ENCODE measurements around the gene KCNQ5.

- TF ChIP-seq POLR2A (IDR thresholded peaks at IDR 0.05): no peak
- TF ChIP-seq, protein P1, sequence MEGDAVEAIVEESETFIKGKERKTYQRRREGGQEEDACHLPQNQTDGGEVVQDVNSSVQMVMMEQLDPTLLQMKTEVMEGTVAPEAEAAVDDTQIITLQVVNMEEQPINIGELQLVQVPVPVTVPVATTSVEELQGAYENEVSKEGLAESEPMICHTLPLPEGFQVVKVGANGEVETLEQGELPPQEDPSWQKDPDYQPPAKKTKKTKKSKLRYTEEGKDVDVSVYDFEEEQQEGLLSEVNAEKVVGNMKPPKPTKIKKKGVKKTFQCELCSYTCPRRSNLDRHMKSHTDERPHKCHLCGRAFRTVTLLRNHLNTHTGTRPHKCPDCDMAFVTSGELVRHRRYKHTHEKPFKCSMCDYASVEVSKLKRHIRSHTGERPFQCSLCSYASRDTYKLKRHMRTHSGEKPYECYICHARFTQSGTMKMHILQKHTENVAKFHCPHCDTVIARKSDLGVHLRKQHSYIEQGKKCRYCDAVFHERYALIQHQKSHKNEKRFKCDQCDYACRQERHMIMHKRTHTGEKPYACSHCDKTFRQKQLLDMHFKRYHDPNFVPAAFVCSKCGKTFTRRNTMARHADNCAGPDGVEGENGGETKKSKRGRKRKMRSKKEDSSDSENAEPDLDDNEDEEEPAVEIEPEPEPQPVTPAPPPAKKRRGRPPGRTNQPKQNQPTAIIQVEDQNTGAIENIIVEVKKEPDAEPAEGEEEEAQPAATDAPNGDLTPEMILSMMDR (IDR thresholded peaks at IDR 0.05): peak in 5 of 6 experiments; percentile 18 to 55 (median 30)
These were observed 5.4 kb upstream of the KCNQ5 start for GRCh38 chr6:72616406-72617015.
